Measurements from ENCODE around the gene CACNA2D1.

CACNA2D1 gene

DNA sequence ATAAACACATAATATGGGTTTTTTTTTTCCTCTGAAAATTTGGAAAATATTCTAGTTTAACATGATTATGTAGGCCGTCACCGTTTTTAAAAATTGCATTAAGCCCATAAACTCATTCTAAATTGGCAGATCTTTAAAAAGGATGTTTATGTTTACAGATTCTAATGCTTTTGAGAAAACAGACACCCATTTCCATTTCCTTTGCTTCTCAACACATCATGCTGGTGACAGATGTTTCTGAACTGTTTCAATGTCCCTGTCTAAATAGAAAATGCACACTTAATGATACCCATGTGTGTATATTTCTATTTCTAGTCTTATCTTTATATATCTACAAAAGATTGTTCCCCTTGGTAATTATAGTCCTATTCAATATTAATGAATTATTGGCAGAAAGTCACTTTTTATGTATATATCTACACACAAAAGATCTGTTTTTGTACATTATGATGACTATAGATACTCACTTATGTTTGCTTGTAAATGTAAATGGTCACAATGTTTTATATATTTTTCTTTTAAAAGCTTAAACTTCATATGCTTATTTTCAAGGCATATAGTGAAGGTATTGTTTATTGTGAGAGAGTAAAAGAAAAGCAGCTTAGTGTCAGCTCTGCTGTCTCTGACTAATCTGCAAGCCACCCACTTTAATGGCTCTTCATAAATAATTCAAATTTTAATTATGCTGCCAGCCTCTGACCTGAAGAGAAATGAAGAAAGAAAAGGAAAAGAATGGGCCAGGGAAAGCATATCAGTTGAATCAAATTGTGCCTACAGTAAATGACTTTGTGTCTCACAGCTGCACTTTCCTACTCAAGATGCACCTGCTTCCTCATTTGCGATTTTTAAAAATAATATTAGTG, 179.4 kb downstream of the CACNA2D1 start:
- intact Hi-C loops (cut with DNase I) = no loop called here
- no peak for DNase-seq

GRCh38 chr7:82258181-82258580, 185.4 kb downstream of the CACNA2D1 start:
- intact Hi-C loops (cut with DNase I) = no loop called here
- no peak for DNase-seq

DNA sequence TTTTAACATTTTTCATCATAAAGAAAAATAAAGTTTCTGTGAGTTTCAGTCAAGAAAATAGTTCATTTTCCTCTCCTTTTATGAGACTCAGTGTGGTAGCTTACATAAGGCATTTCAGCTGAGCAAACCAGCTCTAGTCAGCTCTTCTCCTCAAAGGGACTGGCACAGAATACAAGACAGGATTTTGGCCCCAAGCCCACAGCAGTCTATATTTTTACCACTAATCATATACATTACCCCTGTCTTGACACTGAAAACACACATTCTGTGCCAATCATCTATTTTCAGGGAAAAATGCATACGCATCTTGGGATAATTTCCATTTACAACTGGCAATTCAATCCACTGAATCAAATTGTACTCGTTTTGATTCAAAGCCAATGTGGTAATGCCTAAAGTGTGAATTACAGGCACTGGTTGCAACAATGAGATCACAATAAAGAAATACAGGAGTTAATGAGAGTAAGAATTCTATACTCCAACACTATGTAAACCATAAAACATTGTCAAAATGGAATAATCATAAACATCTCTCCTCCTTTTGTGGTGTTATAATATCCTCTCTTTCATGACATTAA, 186.4 kb downstream of the CACNA2D1 start:
- peak in 7 of 42 donors; percentile 14 to 51 (median 19) for DNase-seq
- intact Hi-C loops (cut with DNase I) = no loop called here

DNA sequence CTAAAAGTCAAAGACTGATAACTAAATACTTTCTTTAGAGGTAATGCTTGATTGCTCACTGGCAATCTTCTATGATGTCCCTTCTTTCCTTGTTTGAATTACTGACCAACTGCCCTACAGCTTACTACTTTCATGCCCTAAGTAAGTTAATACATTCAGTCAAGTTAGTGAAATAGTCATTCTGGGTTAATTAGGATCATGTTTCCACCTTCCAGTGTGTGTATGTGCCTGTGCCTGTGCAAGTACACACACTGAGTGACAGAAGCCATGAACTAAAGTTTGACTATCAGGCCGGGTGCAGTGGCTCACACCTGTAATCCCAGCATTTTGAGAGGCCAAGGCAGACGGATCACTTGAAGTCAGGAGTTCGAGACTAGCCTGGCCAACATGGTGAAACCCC, 187.9 kb downstream of the CACNA2D1 start:
- intact Hi-C loops (cut with DNase I) = no loop called here
- no peak for DNase-seq

- DNase-seq = no peak
- intact Hi-C loops (cut with DNase I) = no loop called here
Observed at GRCh38 chr7:82250598-82250997, 193.0 kb downstream of the CACNA2D1 start.

DNA sequence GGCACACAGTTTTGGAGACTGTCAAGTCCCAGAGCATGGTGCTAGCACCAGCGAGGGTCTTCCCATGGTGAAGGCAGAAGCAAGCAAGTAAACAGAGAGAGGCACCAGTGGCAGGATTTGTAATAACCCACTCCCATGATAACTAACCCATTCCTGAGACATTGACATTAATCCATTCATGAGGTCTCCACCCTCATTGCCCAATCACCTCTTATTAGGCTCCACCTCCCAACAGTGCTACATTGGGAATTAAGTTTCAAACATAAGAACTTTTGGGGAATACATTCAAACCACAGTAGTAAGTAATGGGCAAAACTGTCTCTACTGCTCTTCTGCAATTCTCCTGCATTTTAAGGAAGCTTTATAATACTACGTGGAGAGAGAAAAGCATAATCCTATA, 193.6 kb downstream of the CACNA2D1 start:
- no peak for DNase-seq
- intact Hi-C loops (cut with DNase I) = loop anchor here (10.0 kb wide), 1 partner anchor 195 kb away; the partner anchor contains the start of gene CACNA2D1

GRCh38 chr7:82247814-82248433, 195.7 kb downstream of the CACNA2D1 start:
- DNase-seq = peak in 3 of 42 donors; percentile 11 to 35 (median 13)
- intact Hi-C loops (cut with DNase I) = loop anchor here (10.0 kb wide), 1 partner anchor 197 kb away; the partner anchor contains the start of gene CACNA2D1

GRCh38 chr7:82244947-82245517, 198.5 kb downstream of the CACNA2D1 start:
- DNase-seq = no peak
- intact Hi-C loops (cut with DNase I) = loop anchor here (10.0 kb wide), 1 partner anchor 200 kb away; the partner anchor contains the start of gene CACNA2D1

DNA sequence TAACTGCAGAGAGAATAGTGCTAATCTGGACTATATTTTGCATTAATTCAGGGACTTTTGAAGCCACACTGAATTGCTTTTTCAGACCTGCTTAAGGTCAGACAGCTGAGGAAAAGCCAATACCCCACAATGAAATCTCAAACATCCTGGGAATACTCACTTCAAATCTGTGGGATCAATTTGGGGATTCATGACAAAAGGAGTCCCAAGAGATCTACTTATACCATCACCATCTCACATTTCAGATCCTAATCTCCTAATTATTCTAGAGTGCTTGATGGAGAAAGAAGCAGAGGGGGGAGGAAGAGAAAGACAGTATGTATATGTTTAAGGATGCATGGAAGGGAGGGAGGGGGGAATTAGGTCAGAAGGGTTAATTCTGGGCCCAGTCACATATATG, 202.2 kb downstream of the CACNA2D1 start:
- no peak for DNase-seq
- intact Hi-C loops (cut with DNase I) = loop anchor here (10.0 kb wide), 1 partner anchor 203 kb away; the partner anchor contains the start of gene CACNA2D1

GRCh38 chr7:82235713-82236112, 207.9 kb downstream of the CACNA2D1 start:
- intact Hi-C loops (cut with DNase I) = no loop called here
- DNase-seq = no peak

DNA sequence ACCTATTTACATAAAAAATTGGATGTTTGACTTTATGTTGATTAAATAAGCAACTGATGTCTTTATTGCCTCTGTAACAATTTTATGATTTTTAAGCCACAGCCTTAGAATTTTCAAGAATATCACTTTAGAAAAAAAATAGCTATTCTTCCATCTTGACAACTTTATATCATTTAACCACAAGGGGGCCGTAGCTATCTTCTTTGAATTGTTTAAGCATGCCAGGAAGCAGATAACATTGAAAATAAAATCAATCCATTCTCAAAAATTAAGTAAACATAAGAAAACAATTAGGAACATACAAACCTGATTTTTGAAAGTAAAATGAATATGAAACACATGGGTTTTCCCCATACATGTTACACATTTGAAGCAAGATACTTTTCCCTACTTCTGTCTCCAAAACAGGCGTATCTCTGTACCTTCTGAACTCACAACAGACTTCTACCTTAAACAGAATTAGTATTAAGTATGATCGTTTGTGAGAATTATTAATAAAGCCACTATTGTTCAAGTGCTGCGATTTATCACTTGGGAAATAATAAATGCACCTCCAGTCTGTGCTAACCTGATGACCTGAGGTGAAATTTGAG, 209.0 kb downstream of the CACNA2D1 start:
- DNase-seq = peak in 4 of 42 donors; percentile 9 to 37 (median 12)
- intact Hi-C loops (cut with DNase I) = no loop called here

DNA sequence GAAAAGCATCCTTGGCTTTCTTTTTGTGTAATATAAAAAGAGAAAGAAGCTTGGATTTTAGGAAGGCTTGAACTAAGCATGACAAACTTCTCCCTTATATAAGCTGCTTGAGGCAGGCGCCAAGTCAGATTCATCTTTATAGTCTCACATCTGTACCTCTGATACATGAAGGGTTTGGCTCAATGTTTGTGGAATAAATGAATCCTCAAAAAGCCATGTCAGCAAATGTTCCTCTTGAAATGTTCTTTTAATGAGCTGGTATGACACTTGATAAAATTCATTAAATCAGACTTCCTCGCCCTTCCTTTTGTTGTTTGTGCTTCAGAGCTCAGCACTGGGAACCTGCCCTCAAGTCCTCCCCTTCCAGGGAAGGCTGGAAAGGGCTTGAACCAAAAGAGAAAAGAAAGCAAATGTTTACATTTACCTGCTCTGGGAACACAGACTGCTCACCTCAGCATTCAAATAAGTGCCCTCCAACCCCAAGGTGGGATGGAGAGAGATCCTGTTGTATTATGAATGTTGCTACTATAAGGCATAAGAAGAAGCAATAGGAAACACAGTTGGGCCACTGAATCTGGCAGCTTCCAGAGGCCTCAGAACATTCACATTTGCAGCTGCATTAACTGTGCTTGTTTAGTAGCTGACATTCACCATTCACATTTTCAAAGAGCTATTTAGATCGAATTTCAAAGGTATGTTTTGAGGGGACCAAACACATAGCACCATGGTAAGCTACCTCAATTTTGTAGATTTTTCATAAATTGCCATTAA, 212.6 kb downstream of the CACNA2D1 start:
- intact Hi-C loops (cut with DNase I) = no loop called here
- DNase-seq = peak in 10 of 42 donors; percentile 8 to 47 (median 25)

DNA sequence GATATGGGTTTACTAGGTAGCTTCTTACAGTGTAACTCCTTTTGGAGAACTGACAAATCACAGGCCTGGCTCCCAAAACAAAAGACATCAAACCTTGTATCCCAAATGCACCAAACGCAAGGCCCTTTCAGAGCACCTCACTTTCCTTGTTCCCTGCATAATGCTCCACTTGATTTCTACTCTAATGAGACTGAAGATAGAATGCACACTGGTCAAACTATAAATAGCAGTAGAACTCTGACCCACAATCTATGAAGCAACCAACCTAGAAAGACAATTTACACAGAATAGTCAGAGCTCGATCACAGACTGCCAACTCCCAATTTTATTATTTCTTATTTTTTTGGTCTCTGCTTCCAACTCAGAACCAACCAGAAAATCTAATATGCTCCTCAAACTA, 214.4 kb downstream of the CACNA2D1 start:
- intact Hi-C loops (cut with DNase I) = no loop called here
- no peak for DNase-seq

GRCh38 chr7:82226191-82226590, 217.4 kb downstream of the CACNA2D1 start:
- no peak for DNase-seq
- intact Hi-C loops (cut with DNase I) = no loop called here

- intact Hi-C loops (cut with DNase I) = no loop called here
- no peak for DNase-seq
Observed at GRCh38 chr7:82224529-82224928, 219.0 kb downstream of the CACNA2D1 start.

GRCh38 chr7:82223580-82223979, 220.0 kb downstream of the CACNA2D1 start:
- DNase-seq = no peak
- intact Hi-C loops (cut with DNase I) = no loop called here

- intact Hi-C loops (cut with DNase I) = no loop called here
- no peak for DNase-seq
Observed at GRCh38 chr7:82221152-82221674, 222.4 kb downstream of the CACNA2D1 start.

- intact Hi-C loops (cut with DNase I) = no loop called here
- no peak for DNase-seq
Observed at GRCh38 chr7:82212466-82212865, 231.1 kb downstream of the CACNA2D1 start.

Data from head of caudate nucleus (tissue), 42 donors.